H1 (cell line): ENCODE results near the gene LAMC3. TPM values are rescaled to one million over a fixed set of nuclear protein-coding genes. Genes with fewer than 3 reads are reported as not detected.

Source experiments
- BRCA1 ChIP-seq: IDR thresholded peaks from 2 replicates; pipeline ENCODE4 v1.6.1; 2012; ENCODE audit warnings: low read depth, low read length, improper control_type of control experiment
- EZH2 ChIP-seq: fragments of 200-600 bp; sonication (generic); IDR thresholded peaks from 2 replicates; pipeline ENCODE4 v1.7.1; 2012; ENCODE audit warnings: low read depth, mild to moderate bottlenecking, moderate library complexity, low read length, inconsistent platforms; ENCODE audit not compliant: severe bottlenecking
- RXRA ChIP-seq: IDR thresholded peaks from 2 replicates; pipeline ENCODE4 v1.6.1; 2011; ENCODE audit warnings: low read depth, mild to moderate bottlenecking, low read length, moderate library complexity; ENCODE audit not compliant: insufficient read depth
- polyA plus RNA-seq, 7 experiments: library from polyadenylated mRNA; depleted of rRNA in 3 of 7; stranded (reverse) in 5 of 7; unstranded in 2 of 7; fragments of >200 nt in 5 of 7; fragments of 200-250 nt in 2 of 7; gene quantifications; 1 replicate in 5 of 7; 2 replicates in 1 of 7; 4 replicates in 1 of 7; pipeline versions ENCODE4 v1.2.1 to v1.2.3, GENCODE V29; 2011 to 2013; ENCODE audit warnings: missing spikeins in 2 of 7, mixed read lengths in 2 of 7
- total RNA-seq: library from RNA; stranded (reverse); fragmentation: NEBNext Ultra II Directional; extraction: Animal tissue kit (Norgen Biotek cat#: 25700); gene quantifications from 2 replicates; pipeline ENCODE4 v1.2.1, GENCODE V29; 2021

The LAMC3 gene
- total and polyA plus RNA-seq, 2 of the 8 experiments (the other 6 are each of a cell fraction or from before 2014, with no cell fraction given) = 9.3 to 12.3 TPM

GRCh38 chr9:131015112-131015511, 6.1 kb downstream of the LAMC3 start (continued):
- TF ChIP-seq RXRA = no peak
- no peak for TF ChIP-seq BRCA1
- no peak for TF ChIP-seq EZH2
- TF ChIP-seq, all 59 proteins: peak for 0
